HCT116 (cell line): ENCODE data around the gene TPP1. TPM values are rescaled to one million over a fixed set of nuclear protein-coding genes. Genes with fewer than 3 reads are reported as not detected.

Experiments
- ATAC-seq: fragments of 200-7000 bp; cut with Tn5 transposase; 2 replicates; pipeline ENCODE4 v1.9.1; 2020; ENCODE audit warnings: mild to moderate bottlenecking, moderate library complexity
- BruUV-seq: library from RNA; stranded (reverse); fragments of 400-500 nt; replicated peaks from 2 replicates; lab custom pipeline; 2021; lab: Mats Ljungman, UMichigan
- CTCF ChIA-PET: fragments of 300-600 bp; sonication (Branson Sonifier 250); formaldehyde crosslinking; loops from one replicate; lab custom pipeline; 2021; ENCODE audit warnings: antibody characterized with exemption; lab: Charles Lee
- POLR2A ChIA-PET: fragments of 300-600, 350-600 bp; sonication (Branson Sonifier 250); formaldehyde crosslinking; loops from one replicate; lab custom pipeline; 2021; ENCODE audit warnings: antibody characterized with exemption; lab: Charles Lee
- RAD21 ChIA-PET, 2 experiments: fragments of 300-600 bp; sonication (Branson Sonifier 250); formaldehyde crosslinking; loops; one replicate each; lab custom pipeline; 2023; ENCODE audit warnings: low total read pairs in 2 of 2; ENCODE audit not compliant: uncharacterized antibody in 2 of 2, unreplicated experiment in 2 of 2, low non-redundant PET in 1 of 2; lab: Charles Lee
- DNase-seq: peaks from one replicate; pipeline ENCODE4 v3.0.0-alpha.2; 2010; ENCODE audit warnings: low read depth, low spot score
- H2AFZ ChIP-seq: fragments of 200-600 bp; shearing (Covaris generic), sonication (generic); 2 replicates; pipeline ENCODE4 v1.6.1; 2017; ENCODE audit warnings: low read depth, mixed run types, mixed read lengths, antibody characterized with exemption, low read length; ENCODE audit not compliant: poor library complexity, severe bottlenecking
- H3K27ac ChIP-seq: 2 replicates; pipeline ENCODE4 v1.5.1; 2012; ENCODE audit warnings: low read depth, low read length
- H3K27me3 ChIP-seq: fragments of 200-600 bp; sonication (generic); 2 replicates; pipeline ENCODE4 v1.6.1; 2016; ENCODE audit warnings: mixed run types, low read length, mixed read lengths; ENCODE audit not compliant: insufficient read depth
- H3K36me3 ChIP-seq, 2 experiments: fragments of 200-500 bp in 1 of 2; fragments of 200-600 bp in 1 of 2; sonication (Bioruptor generic) in 1 of 2; sonication (generic) in 1 of 2; 2 replicates each; pipeline versions ENCODE4 v1.5.1 to v1.6.1; 2014 to 2016; ENCODE audit warnings: low read length in 2 of 2, inconsistent platforms in 1 of 2, mixed read lengths in 1 of 2, mixed run types in 1 of 2; ENCODE audit not compliant: insufficient read depth in 2 of 2, control insufficient read depth in 1 of 2
- H3K4me1 ChIP-seq, 2 experiments: fragments of 200-600 bp in 1 of 2; sonication (generic) in 1 of 2; 2 replicates each; pipeline versions ENCODE4 v1.5.1 to v1.6.1; 2012 to 2017; ENCODE audit warnings: low read length in 2 of 2, inconsistent platforms in 1 of 2, mild to moderate bottlenecking in 1 of 2, mixed read lengths in 1 of 2, mixed run types in 1 of 2, moderate library complexity in 1 of 2; ENCODE audit not compliant: insufficient read depth in 2 of 2, control insufficient read depth in 1 of 2
- H3K4me2 ChIP-seq: fragments of 200-600 bp; sonication (generic); 2 replicates; pipeline ENCODE4 v1.6.1; 2017; ENCODE audit warnings: mixed run types, low read length, mixed read lengths
- H3K4me3 ChIP-seq, 2 experiments: fragments of 200-600 bp in 1 of 2; sonication (generic) in 1 of 2; replicated peaks in 1 of 2; 2 replicates each; pipeline ENCODE4 v1.5.1; 2011 to 2016; ENCODE audit warnings: low read length in 2 of 2, control low read depth in 1 of 2, low read depth in 1 of 2, mild to moderate bottlenecking in 1 of 2, mixed read lengths in 1 of 2, mixed run types in 1 of 2
- H3K79me2 ChIP-seq: fragments of 200-600 bp; sonication (generic); 2 replicates; pipeline ENCODE4 v1.6.1; 2017; ENCODE audit warnings: mild to moderate bottlenecking, mixed run types, low read length, moderate library complexity, mixed read lengths; ENCODE audit not compliant: insufficient read depth
- H3K9ac ChIP-seq: fragments of 200-600 bp; sonication (generic); 2 replicates; pipeline ENCODE4 v1.6.1; 2016; ENCODE audit warnings: low read length, mixed read lengths
- H3K9me2 ChIP-seq: fragments of 200-600 bp; sonication (generic), shearing (Covaris generic); 2 replicates; pipeline ENCODE4 v1.6.1; 2017; ENCODE audit warnings: mixed run types, mild to moderate bottlenecking, moderate library complexity; ENCODE audit not compliant: insufficient read depth
- H3K9me3 ChIP-seq, 2 experiments: fragments of 200-500 bp in 1 of 2; fragments of 200-600 bp in 1 of 2; sonication (Bioruptor generic) in 1 of 2; sonication (generic) in 1 of 2; 2 replicates each; pipeline ENCODE4 v1.6.1; 2014 to 2017; ENCODE audit warnings: low read length in 2 of 2, mixed read lengths in 2 of 2, inconsistent platforms in 1 of 2, low read depth in 1 of 2, mild to moderate bottlenecking in 1 of 2, mixed run types in 1 of 2, moderate library complexity in 1 of 2; ENCODE audit not compliant: control insufficient read depth in 1 of 2, insufficient read depth in 1 of 2
- H4K20me1 ChIP-seq: fragments of 200-600 bp; sonication (generic), shearing (Covaris generic); 2 replicates; pipeline ENCODE4 v1.6.1; 2017; ENCODE audit warnings: mixed run types, mild to moderate bottlenecking, moderate library complexity; ENCODE audit not compliant: insufficient read depth
- CBX3 ChIP-seq: IDR thresholded peaks from 2 replicates; pipeline ENCODE4 v1.6.1; 2012; ENCODE audit warnings: low read depth
- CTCF ChIP-seq, 3 experiments: fragments of 200-600 bp in 1 of 3; sonication (generic) in 1 of 3; IDR thresholded peaks in 2 of 3; conservative IDR thresholded peaks in 1 of 3; 2 replicates each; pipeline ENCODE4 v1.5.1; 2012 to 2017; ENCODE audit warnings: low read depth in 2 of 3, low read length in 2 of 3, antibody characterized with exemption in 1 of 3, borderline replicate concordance in 1 of 3, control low read depth in 1 of 3, mild to moderate bottlenecking in 1 of 3, mixed read lengths in 1 of 3, mixed run types in 1 of 3, moderate library complexity in 1 of 3; ENCODE audit not compliant: insufficient read depth in 1 of 3
- FOSL1 ChIP-seq: IDR thresholded peaks from 2 replicates; pipeline ENCODE4 v1.6.1; 2012; ENCODE audit warnings: low read depth
- JUND ChIP-seq: IDR thresholded peaks from 2 replicates; pipeline ENCODE4 v1.6.1; 2012
- MAX ChIP-seq: IDR thresholded peaks from 2 replicates; pipeline ENCODE4 v1.6.1; 2012
- POLR2A ChIP-seq: IDR thresholded peaks from 2 replicates; pipeline ENCODE4 v1.7.0; 2011; ENCODE audit warnings: borderline replicate concordance; ENCODE audit not compliant: insufficient read depth, insufficient read length; ENCODE audit errors: extremely low read depth
- POLR2AphosphoS5 ChIP-seq: IDR thresholded peaks from 2 replicates; pipeline ENCODE4 v1.6.1; 2011; ENCODE audit warnings: mild to moderate bottlenecking, low read depth, low read length, moderate library complexity
- REST ChIP-seq: IDR thresholded peaks from 2 replicates; pipeline ENCODE4 v1.6.1; 2012; ENCODE audit warnings: low read depth
- SIN3A ChIP-seq: IDR thresholded peaks from 2 replicates; pipeline ENCODE4 v1.6.1; 2012; ENCODE audit warnings: low read depth
- SP1 ChIP-seq: IDR thresholded peaks from 2 replicates; pipeline ENCODE4 v1.6.1; 2012; ENCODE audit warnings: low read depth
- TCF7L2 ChIP-seq: IDR thresholded peaks from 2 replicates; pipeline ENCODE4 v1.7.0; 2011; ENCODE audit warnings: borderline replicate concordance, inconsistent platforms; ENCODE audit not compliant: insufficient read depth, insufficient read length; ENCODE audit errors: extremely low read depth
- ZBTB33 ChIP-seq: IDR thresholded peaks from 2 replicates; pipeline ENCODE4 v1.6.1; 2011; ENCODE audit warnings: mild to moderate bottlenecking, low read length, moderate library complexity; ENCODE audit not compliant: insufficient replicate concordance; ENCODE audit errors: extremely low read depth
- ZFX ChIP-seq: fragments of 450-650 bp; IDR thresholded peaks from 2 replicates; pipeline ENCODE4 v1.6.1; 2017
- intact Hi-C: fragments of 100-400 bp; cut with micrococcal nuclease; formaldehyde crosslinking; loops from 2 replicates; pipeline ENCODE4 v1.10.0; 2022
- total RNA-seq: library from RNA; stranded (reverse); gene quantifications from one replicate; pipeline ENCODE4 v1.2.1, GENCODE V29; 2021; ENCODE audit not compliant: unreplicated experiment

The TPP1 gene
- total RNA-seq, 1 experiment from 2014 or later: 44.7 TPM

- ATAC-seq: no peak
- H3K79me2 ChIP-seq: peaks cover 11% of the 10 kb centered on the region; the same call in 1 of the 2 replicates
- TF ChIP-seq SP1: no peak
- no peak for TF ChIP-seq REST
- no peak for TF ChIP-seq SIN3A
- no peak for TF ChIP-seq CTCF (IDR thresholded peaks at IDR 0.05 in 2 of 3, conservative IDR thresholded peaks at IDR 0.05 in 1 of 3; ENCODE audit: borderline replicate concordance in 1 of 3, insufficient read depth in 1 of 3, low read depth in 2 of 3, low read length in 2 of 3)
- TF ChIP-seq POLR2A: no peak
- no peak for TF ChIP-seq CBX3
- no peak for TF ChIP-seq ZFX
- no peak for TF ChIP-seq FOSL1
- TF ChIP-seq JUND: no peak
- no peak for TF ChIP-seq MAX
- TF ChIP-seq TCF7L2: no peak
- no peak for TF ChIP-seq ZBTB33
- no peak for TF ChIP-seq POLR2AphosphoS5
- TF ChIP-seq, all 23 proteins: peak for 0
These were observed 3.3 kb upstream of the TPP1 start for GRCh38 chr11:6622261-6623171.

More at GRCh38 chr11:6622261-6623171, 3.3 kb upstream of the TPP1 start:
- no TSS peak for BruUV-seq
- CTCF ChIA-PET: interaction anchor here (1.1 kb wide), 1 partner anchor 84 kb away, joined by 4 read pairs; no protein-coding TSS in a partner anchor
- Histone ChIP-seq H4K20me1 (no peaks in the 10 kb centered on the region), H2AFZ (no peak overlapping the region), H3K27me3 (no peaks in the 10 kb centered on the region), H3K4me3 (no peak overlapping the region), H3K36me3 (no peaks in the 10 kb centered on the region), H3K9me3 (no peaks in the 10 kb centered on the region), H3K27ac (no peak overlapping the region), H3K9ac (no peak overlapping the region), H3K4me2 (no peak overlapping the region), H3K4me1 (peaks cover 5 to 15% of the 10 kb centered on the region in 2 experiments; a peak in 3 of 4 replicates), H3K9me2 (no peaks in the 10 kb centered on the region)
- RAD21 ChIA-PET: no interaction called here
- POLR2A ChIA-PET: interaction anchor here (1.1 kb wide), 1 partner anchor 11 kb away, joined by 4 read pairs; the partner anchor contains the start of gene TAF10
- intact Hi-C loops: no loop called here
- no peak for DNase-seq
